NB4 (cell line): ENCODE measurements around the gene HMG20B.

ENCODE experiments used
- DNase-seq: peaks from one replicate; pipeline ENCODE4 v3.0.0; 2010; ENCODE audit warnings: low read depth
- H3K4me3 ChIP-seq: one replicate; pipeline ENCODE4 v1.5.1; 2011; ENCODE audit warnings: mild to moderate bottlenecking, low read depth, low read length, moderate library complexity
- MAX ChIP-seq: IDR thresholded peaks from 2 replicates; pipeline ENCODE4 v1.6.1; 2011; ENCODE audit warnings: low read depth, low read length
- MYC ChIP-seq: IDR thresholded peaks from 2 replicates; pipeline ENCODE4 v1.6.1; 2011; ENCODE audit warnings: low read depth, low read length
- POLR2A ChIP-seq: IDR thresholded peaks from 2 replicates; pipeline ENCODE4 v1.6.1; 2011; ENCODE audit warnings: mild to moderate bottlenecking; ENCODE audit not compliant: insufficient read length; ENCODE audit errors: extremely low read depth
- TF ChIP-seq, protein P1 (sequence below): IDR thresholded peaks from one replicate; pipeline ENCODE4 v1.5.1; 2012; ENCODE audit warnings: low read depth, low read length

The HMG20B gene

GRCh38 chr19:3532154-3532786, 40.5 kb upstream of the HMG20B start:
- TF ChIP-seq POLR2A, result no peak
- no peak for TF ChIP-seq MAX
- no peak for TF ChIP-seq MYC
- TF ChIP-seq, protein P1, sequence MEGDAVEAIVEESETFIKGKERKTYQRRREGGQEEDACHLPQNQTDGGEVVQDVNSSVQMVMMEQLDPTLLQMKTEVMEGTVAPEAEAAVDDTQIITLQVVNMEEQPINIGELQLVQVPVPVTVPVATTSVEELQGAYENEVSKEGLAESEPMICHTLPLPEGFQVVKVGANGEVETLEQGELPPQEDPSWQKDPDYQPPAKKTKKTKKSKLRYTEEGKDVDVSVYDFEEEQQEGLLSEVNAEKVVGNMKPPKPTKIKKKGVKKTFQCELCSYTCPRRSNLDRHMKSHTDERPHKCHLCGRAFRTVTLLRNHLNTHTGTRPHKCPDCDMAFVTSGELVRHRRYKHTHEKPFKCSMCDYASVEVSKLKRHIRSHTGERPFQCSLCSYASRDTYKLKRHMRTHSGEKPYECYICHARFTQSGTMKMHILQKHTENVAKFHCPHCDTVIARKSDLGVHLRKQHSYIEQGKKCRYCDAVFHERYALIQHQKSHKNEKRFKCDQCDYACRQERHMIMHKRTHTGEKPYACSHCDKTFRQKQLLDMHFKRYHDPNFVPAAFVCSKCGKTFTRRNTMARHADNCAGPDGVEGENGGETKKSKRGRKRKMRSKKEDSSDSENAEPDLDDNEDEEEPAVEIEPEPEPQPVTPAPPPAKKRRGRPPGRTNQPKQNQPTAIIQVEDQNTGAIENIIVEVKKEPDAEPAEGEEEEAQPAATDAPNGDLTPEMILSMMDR, result no peak
- H3K4me3 ChIP-seq, result no peak overlapping the region
- DNase-seq, result no peak

GRCh38 chr19:3533033-3533432, 39.7 kb upstream of the HMG20B start:
- no peak overlapping the region for H3K4me3 ChIP-seq
- no peak for DNase-seq
- TF ChIP-seq, protein P1, result no peak
- TF ChIP-seq POLR2A (no peak), MAX (no peak), MYC (no peak)

GRCh38 chr19:3533563-3534216, 39.1 kb upstream of the HMG20B start:
- H3K4me3 ChIP-seq, result no peak overlapping the region
- no peak for TF ChIP-seq POLR2A
- TF ChIP-seq MYC, result no peak
- TF ChIP-seq MAX, result no peak
- TF ChIP-seq, protein P1, result no peak
- DNase-seq, result no peak

GRCh38 chr19:3534375-3535234, 38.1 kb upstream of the HMG20B start:
- no peak overlapping the region for H3K4me3 ChIP-seq
- TF ChIP-seq POLR2A (no peak), MAX (no peak), MYC (no peak)
- TF ChIP-seq, protein P1, result no peak
- DNase-seq, result no peak

GRCh38 chr19:3535235-3535535, 37.6 kb upstream of the HMG20B start:
- DNase-seq, result no peak
- TF ChIP-seq POLR2A (no peak), MAX (no peak), MYC (no peak)
- TF ChIP-seq, protein P1, result no peak
- H3K4me3 ChIP-seq, result no peak overlapping the region
